RCC 7860 (cell line): ENCODE measurements around the gene TNKS1BP1.
"Not testable (repeated sequence)": the region's sequence is repeated elsewhere in the genome, so short reads cannot be mapped to it uniquely, and the experiment has no call there.

Experiments
- DNase-seq: peaks from one replicate; pipeline ENCODE4 v3.0.0-alpha.2; 2015; ENCODE audit warnings: low spot score
- FAIRE-seq: peaks from 2 replicates; lab custom pipeline; 2012; peaks lifted over from hg19 to GRCh38; lab: Jason Lieb, UNC

Gene TNKS1BP1

DNA sequence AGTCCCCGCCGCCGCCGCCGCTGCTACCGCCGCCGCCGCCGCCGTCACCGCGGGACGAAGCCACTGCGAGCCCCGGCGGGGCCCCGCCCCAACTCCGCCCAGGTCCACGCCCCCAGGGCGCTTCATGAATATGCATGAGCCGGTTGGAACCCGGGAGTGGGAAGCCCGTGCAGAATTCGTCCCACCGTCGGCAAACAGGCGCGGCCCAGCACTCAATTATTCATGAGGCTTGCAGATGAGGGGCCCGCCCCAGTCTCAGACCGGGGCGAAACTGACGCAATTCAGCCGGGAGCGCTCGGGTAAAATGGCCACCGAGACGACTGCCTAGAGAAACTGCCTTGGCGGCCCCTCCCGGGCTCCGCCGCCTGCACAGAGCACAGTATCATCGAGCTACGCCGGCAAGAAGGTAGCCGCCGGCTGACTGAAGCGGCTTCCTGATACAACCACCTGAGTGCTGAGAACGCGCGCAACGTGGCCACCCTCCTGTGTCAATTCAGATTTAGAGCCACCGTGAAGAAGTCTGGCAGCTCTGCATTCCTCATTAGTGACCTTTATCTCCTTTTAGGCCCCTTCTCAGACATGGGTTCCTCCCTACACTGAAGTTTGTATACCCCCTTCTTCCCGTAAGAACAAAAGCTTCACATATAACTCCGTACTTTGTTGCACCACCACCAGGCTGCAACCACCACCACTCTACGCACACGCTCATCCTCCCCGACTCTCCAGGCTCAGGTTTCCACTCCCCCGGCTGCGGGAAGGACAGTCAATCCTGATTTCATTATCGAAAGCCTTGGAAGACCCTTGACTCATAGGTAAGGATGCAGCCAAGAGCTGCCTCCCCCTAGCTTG is at the start of gene TNKS1BP1:
TNKS1BP1 (minus strand) TSS at position 67 of the 849 bp plus-strand sequence. CDS start 3,067 bp downstream, outside the sequence.
- FAIRE-seq: peak; percentile 53
- DNase-seq: peak; percentile 85

DNA sequence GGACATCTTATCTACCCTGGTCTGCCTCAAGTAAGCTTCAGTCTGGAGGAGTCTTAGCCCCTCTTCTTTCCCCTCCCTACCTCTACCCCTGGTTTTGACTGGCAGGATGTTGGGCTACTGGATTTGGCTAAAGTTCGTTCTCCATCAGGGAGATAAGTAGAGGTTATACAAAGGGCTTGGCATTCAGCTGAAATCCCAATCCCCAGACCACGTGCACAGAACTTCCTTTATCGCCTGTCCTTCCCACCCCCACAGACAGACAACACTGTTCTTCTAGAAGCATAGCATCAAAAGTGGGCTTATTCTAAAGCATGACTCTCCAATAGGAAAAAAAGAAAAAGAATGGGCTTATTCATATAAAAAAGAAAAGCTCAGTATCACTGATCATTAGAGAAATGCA is 48.4 kb upstream of the TNKS1BP1 start:
- FAIRE-seq: no peak

DNA sequence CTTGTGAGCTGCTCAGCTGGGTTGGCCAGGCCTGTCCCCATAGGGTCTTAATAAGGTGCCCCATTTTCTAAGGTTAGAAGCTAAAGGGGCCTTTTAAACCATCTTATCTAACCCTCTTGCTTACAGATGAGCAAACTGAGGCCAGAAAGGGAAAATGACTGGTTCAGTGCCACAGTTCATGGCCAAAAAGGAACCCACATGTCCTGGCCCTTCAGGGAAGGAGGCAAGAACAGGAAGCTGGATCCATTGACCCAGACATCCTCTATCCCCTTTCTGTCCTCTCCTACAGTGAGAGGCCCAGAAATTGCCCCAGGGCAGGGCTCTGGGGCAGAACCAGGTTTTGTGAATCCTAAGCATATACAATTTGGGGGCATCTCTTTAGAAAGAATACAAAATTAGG is 46.2 kb upstream of the TNKS1BP1 start:
- no peak for FAIRE-seq
- no peak for DNase-seq

More for the DNA sequence above, 48.4 kb upstream of the TNKS1BP1 start:
- DNase-seq: no peak

DNA sequence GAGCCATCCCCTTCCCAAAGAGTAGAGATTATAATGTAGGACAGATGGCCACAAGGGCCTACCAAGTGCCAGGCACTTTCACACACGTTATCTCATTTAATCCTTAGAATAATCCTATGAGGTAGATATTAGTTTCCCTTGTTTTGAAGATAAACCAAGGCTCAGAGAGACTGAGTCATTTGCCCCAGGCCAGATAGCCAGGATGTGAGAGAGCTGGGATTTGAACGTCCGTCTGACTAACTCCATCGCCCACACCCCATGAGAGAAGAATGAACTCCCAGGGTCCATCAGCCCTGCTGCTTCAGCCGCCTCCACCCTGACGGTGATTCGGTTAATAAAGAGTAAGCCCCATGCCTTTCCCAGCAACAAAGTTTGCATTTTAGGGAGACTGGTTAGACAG is 45.5 kb upstream of the TNKS1BP1 start:
- DNase-seq (no peak), FAIRE-seq (no peak)

DNA sequence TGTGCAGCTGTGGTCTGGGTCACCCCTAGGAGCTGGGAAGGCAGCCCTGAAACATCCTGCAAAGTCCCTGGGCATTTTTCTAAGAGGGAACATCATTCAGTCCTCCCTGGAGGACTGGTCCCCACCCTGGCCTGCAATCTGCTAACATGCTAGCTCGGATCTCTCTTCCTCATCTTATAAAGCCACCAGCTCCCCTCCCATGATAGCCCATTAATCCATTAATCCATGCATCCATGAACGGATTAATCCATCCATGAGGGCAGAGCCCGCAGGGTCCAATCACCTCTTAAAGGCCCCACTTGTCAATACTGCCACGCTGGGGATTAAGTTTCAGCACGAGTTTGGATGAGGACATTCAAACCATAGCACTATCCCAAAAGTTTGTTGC is 44.1 kb upstream of the TNKS1BP1 start:
- DNase-seq (no peak), FAIRE-seq (no peak)

GRCh38 chr11:57368106-57368844 is 43.5 kb upstream of the TNKS1BP1 start:
- FAIRE-seq: no peak
- DNase-seq: no peak

- DNase-seq (no peak), FAIRE-seq (no peak)
Measured at GRCh38 chr11:57364851-57365660, 40.3 kb upstream of the TNKS1BP1 start.

DNA sequence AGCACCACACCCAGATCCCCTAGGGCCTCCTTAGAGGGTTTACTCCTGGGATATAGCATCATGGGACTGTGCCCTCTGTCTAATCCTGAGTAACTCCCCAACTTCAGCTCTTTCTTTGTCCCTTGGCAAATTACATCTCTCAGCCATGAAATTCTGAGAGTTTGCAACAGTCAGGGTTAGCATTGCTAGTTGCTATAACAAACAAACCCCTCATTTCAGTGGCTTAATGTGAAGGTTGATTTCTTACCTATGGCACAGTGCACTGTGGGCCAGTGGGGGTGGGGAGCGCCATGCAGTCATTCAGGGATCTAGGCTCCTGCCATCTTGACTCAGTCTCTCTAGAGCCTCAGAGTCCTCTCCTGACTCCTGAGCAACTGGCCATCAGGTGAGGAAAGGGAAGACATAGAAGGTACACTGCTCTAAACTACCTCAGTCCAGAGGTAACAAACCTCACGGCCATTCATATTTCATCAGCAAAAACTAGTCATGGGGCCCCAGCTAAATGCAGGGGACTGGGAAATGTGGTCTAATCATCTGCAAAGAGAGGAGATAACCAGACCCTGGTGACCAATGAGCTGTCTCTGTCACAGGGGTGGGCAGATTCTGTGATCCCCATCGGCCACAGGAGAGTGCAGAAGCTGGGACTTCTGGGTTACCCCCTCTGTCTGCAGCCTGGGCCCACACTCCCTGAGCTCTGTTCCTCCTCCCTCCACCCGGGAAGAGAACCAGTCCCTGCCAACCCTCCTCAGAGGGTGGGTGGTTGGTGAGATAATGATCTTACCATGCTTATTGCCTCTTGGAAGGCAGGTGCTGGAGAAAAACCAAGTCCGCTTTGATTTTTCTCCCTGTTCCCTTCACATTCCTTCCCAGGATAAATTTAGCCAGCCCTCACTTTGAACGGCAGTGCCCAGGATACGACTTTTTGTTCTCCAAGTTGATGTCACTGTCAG is 38.7 kb upstream of the TNKS1BP1 start:
- FAIRE-seq (no peak), DNase-seq (no peak)

- DNase-seq: no peak
- FAIRE-seq: no peak
Measured at GRCh38 chr11:57361926-57362325, 37.2 kb upstream of the TNKS1BP1 start.

DNA sequence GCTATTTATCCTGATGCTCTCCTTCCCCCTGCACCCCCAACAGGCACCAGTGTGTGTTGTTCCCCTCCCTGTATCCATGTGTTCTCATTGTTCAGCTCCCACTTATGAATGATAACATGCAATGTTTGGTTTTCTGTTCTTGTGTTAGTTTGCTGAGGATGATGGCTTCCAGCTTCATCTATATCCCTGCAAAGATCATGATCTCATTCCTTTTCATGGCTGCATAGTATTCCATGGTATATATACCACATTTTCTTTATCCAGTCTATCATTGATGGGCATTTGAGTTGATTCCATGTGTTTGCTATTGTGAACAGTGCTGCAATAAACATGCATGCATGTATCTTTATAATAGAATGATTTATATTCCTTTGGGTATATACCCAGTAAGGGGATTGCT is 36.7 kb upstream of the TNKS1BP1 start:
- DNase-seq, FAIRE-seq: not testable (repeated sequence)

GRCh38 chr11:57360991-57361390 is 36.2 kb upstream of the TNKS1BP1 start:
- FAIRE-seq (no peak), DNase-seq (no peak)

DNA sequence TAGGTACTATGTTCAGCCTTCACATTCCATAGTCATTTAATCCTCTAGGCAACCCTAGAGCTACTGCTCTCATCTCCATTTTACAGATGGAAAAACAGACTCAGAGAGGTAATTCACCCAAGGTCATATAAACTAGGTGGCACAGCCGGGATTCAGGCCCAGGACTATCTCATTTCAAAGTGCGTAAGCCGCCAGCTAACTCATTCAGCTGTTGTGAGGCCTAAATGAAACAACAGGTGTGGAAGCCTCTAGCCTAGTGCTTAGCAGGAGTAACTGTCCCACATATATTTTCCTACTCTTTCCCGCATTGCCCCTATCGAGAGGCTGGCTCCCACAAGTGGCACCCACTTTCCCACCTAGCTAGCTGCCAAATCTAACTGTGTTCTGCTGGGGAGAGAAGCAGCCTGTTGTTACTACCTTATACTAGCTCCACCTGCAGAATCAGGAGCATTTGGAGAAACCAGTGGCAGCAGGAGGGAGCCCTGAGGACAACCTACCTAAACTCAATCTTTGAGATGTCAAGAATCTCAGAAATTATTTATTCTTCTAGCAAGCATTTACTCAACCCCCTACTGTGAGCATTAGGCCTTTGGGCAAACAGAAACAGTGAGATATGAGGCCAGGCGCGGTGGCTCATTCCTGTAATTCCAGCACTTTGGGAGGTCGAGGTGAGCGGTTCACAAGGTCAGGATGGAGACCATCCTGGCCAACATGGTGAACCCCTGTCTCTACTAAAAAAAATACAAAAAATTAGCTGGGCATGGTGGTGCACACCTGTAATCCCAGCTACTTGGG is 35.3 kb upstream of the TNKS1BP1 start:
- DNase-seq (no peak), FAIRE-seq (no peak)

DNA sequence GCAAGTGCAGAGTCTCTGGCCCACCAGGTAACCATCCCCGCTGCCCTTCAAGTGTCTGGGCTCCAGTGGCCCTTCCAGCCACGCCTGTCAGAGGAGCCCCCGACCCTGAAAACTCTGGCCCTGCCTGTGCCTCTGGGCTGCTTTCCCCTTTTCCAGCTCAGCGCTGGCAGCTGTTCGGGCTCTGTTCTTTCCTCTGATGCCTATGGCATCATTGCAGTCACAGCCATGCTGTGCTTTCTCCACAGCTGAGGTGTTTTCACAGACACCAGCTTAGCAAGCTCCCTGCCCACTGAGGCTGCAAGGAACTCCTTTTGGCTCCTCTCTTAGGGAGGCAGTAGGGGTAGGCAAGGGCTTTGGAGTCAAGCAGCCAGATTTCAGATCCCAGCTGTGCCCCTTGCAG is 34.6 kb upstream of the TNKS1BP1 start:
- DNase-seq (no peak), FAIRE-seq (no peak)

- FAIRE-seq: no peak
Measured at GRCh38 chr11:57358991-57359390, 34.2 kb upstream of the TNKS1BP1 start.

GRCh38 chr11:57358543-57358961 is 33.8 kb upstream of the TNKS1BP1 start:
- FAIRE-seq (no peak), DNase-seq (no peak)

More at GRCh38 chr11:57358991-57359390, 34.2 kb upstream of the TNKS1BP1 start:
- DNase-seq: no peak

GRCh38 chr11:57357856-57358255 is 33.1 kb upstream of the TNKS1BP1 start:
- FAIRE-seq (no peak), DNase-seq (no peak)

- DNase-seq (no peak), FAIRE-seq (no peak)
Measured at GRCh38 chr11:57357310-57357709, 32.6 kb upstream of the TNKS1BP1 start.

- FAIRE-seq: no peak
- no peak for DNase-seq
Measured at GRCh38 chr11:57356268-57356667, 31.5 kb upstream of the TNKS1BP1 start.

GRCh38 chr11:57354699-57355098 is 29.9 kb upstream of the TNKS1BP1 start:
- FAIRE-seq (no peak), DNase-seq (no peak)
